Gastroesophageal sphincter (tissue), 3 donors: ENCODE results near the gene FAAH.

Experiments
- EP300 ChIP-seq: sonication (generic); formaldehyde crosslinking; IDR thresholded peaks from one replicate; pipeline ENCODE4 v1.6.1; 2017; ENCODE audit warnings: antibody characterized with exemption, mild to moderate bottlenecking
- POLR2A ChIP-seq, 2 donors: fragments of 450-650 bp; IDR thresholded peaks; one replicate each; pipeline ENCODE4 v1.6.1; 2017; ENCODE audit warnings: antibody characterized with exemption in 2 of 2, mild to moderate bottlenecking in 2 of 2, moderate library complexity in 1 of 2
- TF ChIP-seq, protein P1 (sequence below), 4 experiments: fragments of 200-600 bp in 2 of 4; fragments of 450-650 bp in 2 of 4; sonication (generic) in 1 of 4; IDR thresholded peaks; one replicate each; pipeline ENCODE4 v1.5.1; 2017 to 2019; ENCODE audit warnings: antibody characterized with exemption in 4 of 4, mild to moderate bottlenecking in 2 of 4, moderate library complexity in 2 of 4

GRCh38 chr1:46432781-46433327 is 38.7 kb downstream of the FAAH start:
- TF ChIP-seq POLR2A (IDR thresholded peaks at IDR 0.05) = no peak
- TF ChIP-seq EP300 = no peak
- TF ChIP-seq, protein P1, sequence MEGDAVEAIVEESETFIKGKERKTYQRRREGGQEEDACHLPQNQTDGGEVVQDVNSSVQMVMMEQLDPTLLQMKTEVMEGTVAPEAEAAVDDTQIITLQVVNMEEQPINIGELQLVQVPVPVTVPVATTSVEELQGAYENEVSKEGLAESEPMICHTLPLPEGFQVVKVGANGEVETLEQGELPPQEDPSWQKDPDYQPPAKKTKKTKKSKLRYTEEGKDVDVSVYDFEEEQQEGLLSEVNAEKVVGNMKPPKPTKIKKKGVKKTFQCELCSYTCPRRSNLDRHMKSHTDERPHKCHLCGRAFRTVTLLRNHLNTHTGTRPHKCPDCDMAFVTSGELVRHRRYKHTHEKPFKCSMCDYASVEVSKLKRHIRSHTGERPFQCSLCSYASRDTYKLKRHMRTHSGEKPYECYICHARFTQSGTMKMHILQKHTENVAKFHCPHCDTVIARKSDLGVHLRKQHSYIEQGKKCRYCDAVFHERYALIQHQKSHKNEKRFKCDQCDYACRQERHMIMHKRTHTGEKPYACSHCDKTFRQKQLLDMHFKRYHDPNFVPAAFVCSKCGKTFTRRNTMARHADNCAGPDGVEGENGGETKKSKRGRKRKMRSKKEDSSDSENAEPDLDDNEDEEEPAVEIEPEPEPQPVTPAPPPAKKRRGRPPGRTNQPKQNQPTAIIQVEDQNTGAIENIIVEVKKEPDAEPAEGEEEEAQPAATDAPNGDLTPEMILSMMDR (IDR thresholded peaks at IDR 0.05) = no peak
